ENCODE data around the gene RNF6.

The RNF6 gene

GRCh38 chr13:26225896-26226617 is 3.9 kb upstream of the RNF6 start:
- no peak for DNase-seq (ENCODE audit: low spot score)

DNA sequence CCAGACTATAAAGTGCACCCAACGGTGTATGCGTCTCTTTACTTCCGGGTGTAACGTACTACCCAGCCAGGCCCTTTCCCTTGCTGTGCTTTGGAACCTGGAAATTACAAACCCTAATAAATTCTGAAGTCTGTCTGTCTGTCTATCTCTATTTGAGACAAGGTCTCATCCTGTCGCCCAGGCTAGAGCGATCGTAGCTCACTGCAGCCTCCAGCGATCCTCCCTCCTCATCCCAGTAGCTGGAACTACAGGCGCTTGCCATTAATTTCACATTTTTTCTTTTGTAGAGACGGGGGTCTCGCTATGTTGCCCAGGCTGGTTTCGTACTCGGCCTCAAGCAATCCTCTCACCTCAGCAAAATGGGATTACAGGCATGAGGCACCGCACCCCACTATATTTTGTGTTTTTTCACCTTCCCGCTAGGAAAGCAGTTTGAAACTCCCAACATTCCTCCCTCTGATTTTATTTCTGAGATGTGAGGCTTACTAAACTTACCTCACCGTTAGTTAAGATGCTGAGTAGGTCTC is 469 bp upstream of the RNF6 start:
- no peak for DNase-seq (ENCODE audit: low spot score)

DNA sequence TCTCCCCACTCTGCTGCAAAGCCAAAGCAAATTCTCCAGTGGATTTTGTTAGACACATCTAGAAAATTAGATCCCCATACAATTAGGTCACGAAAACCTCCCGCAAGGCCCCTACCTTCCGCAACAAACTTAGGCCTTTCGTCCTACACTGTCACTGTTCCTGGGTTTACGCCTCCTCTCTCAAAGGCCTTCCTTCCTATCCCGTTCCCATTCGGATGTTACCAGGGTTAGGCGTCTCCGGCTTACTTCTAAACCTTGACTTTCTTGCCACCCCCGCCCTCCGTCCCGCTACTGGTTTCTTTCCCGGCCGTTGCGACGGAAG is 754 bp downstream of the RNF6 start:
- no peak for DNase-seq (ENCODE audit: low spot score)

DNA sequence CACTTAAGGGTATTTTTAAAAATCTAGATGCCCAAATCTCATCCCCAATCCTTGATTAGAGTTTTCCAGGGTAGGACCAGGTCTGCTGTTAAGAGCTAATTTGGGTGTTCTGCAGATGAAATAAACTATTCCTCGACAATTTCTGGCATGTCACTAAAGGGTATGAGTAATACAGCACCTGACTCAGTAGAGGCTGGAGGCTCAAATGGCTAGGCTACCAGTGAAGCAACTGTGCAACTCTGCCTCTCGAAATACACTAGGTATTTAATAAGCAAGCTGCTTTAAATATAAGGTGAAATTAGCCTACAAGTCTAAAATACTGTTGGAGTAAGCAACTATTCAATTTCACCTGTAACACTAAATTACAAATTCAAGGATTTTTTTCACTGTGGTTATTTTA is 1.5 kb downstream of the RNF6 start:
- DNase-seq (ENCODE audit: low spot score), result no peak

DNA sequence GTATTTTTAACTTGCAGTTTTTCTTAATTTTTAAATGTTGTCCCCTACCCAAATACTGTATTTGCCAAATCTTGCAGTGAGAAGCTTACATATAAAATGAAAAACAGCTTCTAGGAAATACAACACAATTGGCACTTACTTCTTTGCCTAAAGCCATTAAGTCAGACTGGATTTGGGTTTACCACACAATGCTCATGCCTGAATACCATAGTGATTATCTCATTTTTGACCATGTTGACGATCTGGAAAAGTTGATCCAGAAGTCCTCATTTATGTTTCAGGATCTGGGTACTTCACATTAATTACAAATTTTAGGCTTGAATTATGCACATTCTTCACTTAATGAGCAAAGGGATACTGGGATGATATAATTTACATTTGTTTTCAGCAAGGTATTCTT is 2.4 kb downstream of the RNF6 start:
- DNase-seq (ENCODE audit: low spot score), result no peak

- DNase-seq (ENCODE audit: low spot score), result no peak
These were observed 6.1 kb downstream of the RNF6 start for GRCh38 chr13:26216042-26216441.

DNA sequence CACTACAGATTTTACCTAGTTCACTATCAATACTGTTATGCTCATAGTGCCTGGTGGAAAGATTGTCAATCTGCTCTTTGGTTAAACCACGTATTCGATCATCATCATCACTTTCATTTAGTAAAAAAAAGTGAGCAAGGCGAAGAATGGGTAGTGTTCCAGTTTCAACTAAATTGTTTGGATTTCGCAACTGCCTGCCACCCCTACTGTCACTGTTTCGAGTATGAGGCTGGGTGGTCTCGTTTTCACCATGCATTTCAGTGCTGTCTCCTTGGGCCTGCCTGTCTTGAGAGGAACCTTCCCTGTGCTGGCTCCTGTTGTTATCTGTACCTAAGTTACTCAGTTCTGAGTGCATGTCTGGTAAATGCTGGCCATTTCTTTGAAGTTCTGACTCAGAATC is 8.1 kb downstream of the RNF6 start:
- DNase-seq (ENCODE audit: low spot score), result no peak

DNA sequence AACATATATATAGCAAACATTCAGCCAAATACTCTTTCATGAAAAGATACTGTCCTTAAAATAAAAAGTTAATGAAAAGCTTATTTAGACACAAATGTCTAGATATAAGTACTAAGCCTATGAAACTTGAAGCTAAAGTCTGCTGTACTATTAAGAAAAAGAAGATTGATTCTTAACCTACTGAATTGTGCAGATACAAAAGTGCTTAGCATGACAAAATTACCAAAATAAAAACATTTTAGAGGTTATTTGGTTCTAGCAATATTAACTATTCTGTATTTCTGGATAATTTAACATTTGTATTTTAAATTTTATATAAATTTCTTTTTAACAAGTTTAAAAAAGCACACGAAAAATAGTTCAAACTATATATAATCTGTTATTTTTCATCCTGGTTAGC is 8.8 kb downstream of the RNF6 start:
- DNase-seq (ENCODE audit: low spot score), result no peak

DNA sequence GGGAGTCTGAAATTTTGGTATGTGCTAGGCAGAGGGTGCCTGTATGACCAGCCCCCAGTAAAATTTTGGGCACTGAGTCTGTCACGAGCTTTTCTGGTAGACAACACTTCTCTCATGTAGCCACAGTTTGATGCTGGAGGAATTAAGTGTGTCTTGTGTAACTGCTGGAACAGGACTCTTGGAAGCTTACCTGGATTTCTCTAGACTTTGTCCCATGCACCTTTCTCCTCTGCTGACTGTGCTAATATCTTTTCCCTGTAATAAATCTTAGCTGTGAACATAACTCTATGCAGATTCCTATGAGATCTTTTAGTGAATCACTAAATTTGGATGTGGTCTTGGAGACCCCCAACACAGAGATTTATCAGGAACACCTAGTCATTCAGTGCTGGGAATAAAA is 13.8 kb downstream of the RNF6 start:
- DNase-seq (ENCODE audit: low spot score), result no peak

DNA sequence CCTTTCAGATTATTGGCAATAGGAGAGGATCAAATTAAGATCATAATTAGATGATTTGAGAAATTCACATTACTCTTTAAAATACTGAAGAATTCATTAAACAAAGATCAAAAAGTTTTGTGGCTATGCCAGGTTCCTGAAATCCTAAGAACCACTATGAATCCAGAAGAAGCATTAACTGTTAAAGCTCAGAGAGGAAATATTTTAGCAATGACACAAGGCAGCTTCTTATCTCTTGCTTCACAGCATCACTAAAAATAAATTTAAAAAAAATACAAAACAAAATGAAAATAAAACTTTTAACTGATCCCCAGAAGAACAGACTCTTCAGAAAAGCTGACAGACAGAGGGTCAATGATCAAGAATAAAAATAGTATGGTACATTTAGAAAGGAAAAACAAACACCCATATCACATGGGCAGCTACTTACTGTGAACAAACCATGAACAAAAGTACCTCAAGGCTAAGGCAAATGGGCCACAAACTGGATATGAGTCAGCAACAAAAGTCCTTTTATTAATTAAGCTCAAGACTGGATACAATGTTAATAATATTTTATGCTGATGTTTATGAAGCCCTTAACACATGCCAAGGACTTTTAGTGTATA is 19.6 kb downstream of the RNF6 start:
- no peak for DNase-seq (ENCODE audit: low spot score)

- DNase-seq (ENCODE audit: low spot score), result no peak
These were observed 21.3 kb downstream of the RNF6 start for GRCh38 chr13:26200811-26201210.

GRCh38 chr13:26198116-26198515 is 24.0 kb downstream of the RNF6 start:
- DNase-seq (ENCODE audit: low spot score), result no peak

DNA sequence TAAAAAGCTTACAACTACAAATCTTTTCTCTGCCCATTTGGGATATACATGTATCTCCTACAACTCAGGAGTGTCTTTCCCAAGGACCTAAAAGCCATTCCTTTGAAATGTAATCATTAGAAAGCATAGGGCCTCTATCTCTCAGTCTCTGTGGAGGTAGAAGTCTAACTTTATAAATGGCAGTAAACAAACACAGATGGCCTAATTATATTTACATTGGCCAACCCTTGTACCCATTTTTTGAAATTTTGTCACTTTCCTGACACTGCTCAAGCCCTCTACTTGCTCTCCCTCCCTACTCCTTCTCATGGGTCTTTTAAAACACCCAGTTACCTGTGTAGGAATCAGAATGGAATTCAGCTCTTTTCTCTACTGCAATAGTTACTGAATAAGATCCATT is 24.8 kb downstream of the RNF6 start:
- DNase-seq (ENCODE audit: low spot score), result no peak

DNA sequence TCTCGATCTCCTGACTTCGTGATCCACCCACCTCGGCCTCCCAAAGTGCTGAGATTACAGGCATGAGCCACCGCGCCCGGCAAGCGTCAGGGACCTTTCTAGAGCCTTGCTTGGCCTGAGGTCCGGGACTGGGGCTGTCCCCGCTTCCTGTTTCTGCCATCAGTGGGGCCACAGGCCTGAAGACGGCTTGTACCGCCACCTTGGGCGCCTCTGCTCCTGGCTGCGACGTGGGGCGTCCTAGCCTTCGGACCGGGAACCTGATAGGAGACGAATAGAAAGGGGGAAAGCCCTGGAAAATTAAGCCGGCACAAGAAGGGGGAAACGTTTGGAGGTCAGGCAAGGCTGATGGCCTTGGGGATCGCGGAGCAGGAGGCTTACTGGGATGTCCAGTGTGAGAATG is 35.1 kb downstream of the RNF6 start:
- no peak for DNase-seq (ENCODE audit: low spot score)

DNA sequence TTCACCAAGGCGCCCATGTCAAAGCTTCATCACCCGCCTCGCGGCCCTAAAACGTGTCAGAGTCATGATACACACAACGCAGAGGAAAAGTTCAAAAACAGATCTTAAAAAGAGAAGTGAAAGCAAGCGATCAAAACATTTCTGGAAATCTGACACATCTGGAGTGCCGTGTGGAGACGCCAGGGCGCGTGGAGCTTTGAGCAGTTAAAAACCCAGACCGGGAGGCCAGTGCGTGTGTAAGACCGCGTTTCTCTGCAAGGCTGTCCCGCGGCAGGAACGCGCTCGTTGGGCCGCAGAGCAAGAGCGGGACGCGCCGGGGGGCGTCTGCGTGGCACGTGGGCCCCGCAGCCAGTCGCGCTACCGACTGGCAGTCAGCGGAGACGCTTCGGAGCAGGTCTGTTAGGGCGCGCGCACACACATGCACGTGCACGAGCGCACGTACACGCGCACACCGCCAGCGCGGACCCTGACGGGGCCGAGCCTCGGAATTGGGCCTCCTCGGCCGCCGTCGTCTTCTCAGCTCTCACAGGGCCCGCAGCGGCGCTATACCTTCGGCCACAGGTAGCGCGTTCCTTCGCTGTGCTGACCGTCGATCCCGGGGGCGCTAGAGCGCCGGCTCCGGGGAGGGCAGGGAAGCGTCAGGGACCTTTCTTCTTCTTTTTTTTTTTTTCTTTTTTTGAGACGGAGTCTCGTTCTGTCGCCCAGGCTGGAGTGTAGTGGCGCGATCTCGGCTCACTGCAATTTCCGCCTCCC is 35.8 kb downstream of the RNF6 start:
- DNase-seq (ENCODE audit: low spot score), result peak; percentile 92

GRCh38 chr13:26185720-26186117 is 36.4 kb downstream of the RNF6 start:
- DNase-seq (ENCODE audit: low spot score), result no peak

- peak; percentile 56 for DNase-seq (ENCODE audit: low spot score)
These were observed 37.3 kb downstream of the RNF6 start for GRCh38 chr13:26184791-26185250.

DNA sequence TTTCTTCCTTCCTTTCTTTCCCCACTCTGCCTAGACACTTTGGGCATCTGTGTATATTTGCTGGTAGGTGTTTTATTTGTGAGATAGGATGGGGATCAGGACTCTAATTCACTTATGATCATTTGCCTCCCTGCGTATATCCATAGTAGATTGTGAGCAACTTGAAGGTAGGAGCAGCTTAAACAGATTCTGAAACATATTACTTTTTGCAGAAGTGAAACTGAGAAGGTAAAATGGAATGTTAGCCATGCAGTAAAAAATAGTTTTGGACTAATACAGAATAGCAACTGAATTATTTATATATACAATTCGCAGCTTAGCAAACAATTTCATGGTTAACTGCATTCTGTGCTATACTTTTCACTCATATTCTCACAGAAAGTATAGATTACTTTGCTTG is 38.7 kb downstream of the RNF6 start:
- DNase-seq (ENCODE audit: low spot score), result no peak

DNA sequence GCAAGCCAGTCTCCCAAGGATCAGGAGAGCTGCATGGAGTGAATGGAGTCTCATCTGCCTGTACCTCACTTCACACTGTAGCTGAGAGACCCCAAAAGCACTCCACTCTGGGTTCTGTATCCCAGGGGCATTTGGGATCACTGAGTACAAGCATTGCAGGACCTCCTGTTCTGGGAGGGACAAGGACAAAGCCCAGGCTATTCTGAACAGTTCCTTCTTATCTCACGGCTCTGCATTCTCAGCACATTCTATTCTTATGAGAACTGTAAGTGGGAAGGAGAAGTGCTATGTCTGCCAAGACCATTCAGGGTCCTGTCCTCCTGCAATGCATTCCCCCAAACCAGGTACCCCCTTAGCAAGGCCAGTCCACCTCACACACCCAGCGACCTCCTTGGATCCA is 42.8 kb downstream of the RNF6 start:
- DNase-seq (ENCODE audit: low spot score), result no peak

- no peak for DNase-seq (ENCODE audit: low spot score)
These were observed 53.3 kb downstream of the RNF6 start for GRCh38 chr13:26168835-26169234.

GRCh38 chr13:26168237-26168814 is 53.8 kb downstream of the RNF6 start:
- no peak for DNase-seq (ENCODE audit: low spot score)

DNA sequence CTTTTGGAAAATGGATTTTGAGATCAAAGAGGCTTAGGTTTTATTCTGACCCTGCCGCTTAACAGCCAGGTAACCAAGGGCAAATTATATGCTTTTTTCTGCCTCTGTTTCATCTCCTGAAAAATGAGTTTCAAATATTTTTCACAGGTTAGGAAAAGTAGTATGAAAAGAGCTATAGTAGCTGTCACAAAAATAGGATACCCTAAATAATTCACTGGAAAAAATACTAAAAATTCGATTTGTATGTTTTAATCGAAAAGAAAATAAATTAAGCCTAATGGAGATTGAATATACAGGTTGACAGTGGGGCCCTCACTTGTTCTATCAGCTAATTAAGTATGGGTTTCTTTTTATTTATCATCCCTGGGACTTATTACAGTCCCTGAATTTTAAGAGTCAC is 58.3 kb downstream of the RNF6 start:
- no peak for DNase-seq (ENCODE audit: low spot score)

All from iPS-NIHi11 (cell line).